Brain microvascular endothelial cell (primary cell): Measurements from ENCODE around the gene NFATC1.
"Not testable (repeated sequence)": the region's sequence is repeated elsewhere in the genome, so short reads cannot be mapped to it uniquely, and the experiment has no call there.

Source experiments
- DNase-seq: peaks from one replicate; pipeline ENCODE4 v3.0.0-alpha.2; 2020
- H3K27ac ChIP-seq: fragments of 250-450 bp; sonication (Bioruptor Pico); 2 replicates; pipeline ENCODE4 v1.5.1; 2020; ENCODE audit warnings: mild to moderate bottlenecking, moderate library complexity
- H3K27me3 ChIP-seq: fragments of 250-450 bp; sonication (Bioruptor Pico); replicated peaks from 2 replicates; pipeline ENCODE4 v1.5.1; 2020; ENCODE audit warnings: mild to moderate bottlenecking
- H3K36me3 ChIP-seq: fragments of 250-450 bp; sonication (Bioruptor Pico); replicated peaks from 2 replicates; pipeline ENCODE4 v1.5.1; 2020; ENCODE audit warnings: mild to moderate bottlenecking
- H3K4me3 ChIP-seq: 2 replicates; pipeline ENCODE4 v1.5.1; 2011; ENCODE audit warnings: low read depth, mild to moderate bottlenecking, control low read depth, low read length, moderate library complexity
- in situ Hi-C: cut with HindIII; loops from 2 replicates; pipeline ENCODE4 v1.10.0; 2017; ENCODE audit warnings: low sequenced_read_pairs, low pct_ligation_motif_present
- TF ChIP-seq, protein P1 (sequence below): IDR thresholded peaks from 2 replicates; pipeline ENCODE4 v1.5.1; 2011; ENCODE audit warnings: low read depth, mild to moderate bottlenecking, moderate library complexity, low read length, control low read depth, inconsistent platforms; ENCODE audit errors: missing control alignments

NFATC1 gene

DNA sequence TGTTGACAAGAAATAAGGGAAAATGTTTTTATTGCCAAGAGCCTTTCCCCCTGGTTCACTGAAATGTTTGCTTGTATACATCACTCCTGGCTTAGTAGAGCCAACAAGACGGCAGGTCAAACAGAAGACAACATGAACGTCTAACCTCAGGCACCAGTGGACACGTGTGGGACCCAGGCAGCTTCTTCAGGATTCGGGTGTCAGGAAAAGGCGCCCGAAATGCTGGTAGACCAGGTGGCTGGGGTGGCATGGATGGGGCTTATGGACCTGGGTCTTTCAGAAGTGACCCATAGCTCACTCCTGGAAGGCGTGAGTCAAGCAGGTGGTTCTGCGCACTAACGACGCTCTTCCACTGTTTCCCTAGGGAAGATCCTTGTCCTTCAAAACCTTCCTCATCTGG is 23.3 kb upstream of the NFATC1 start:
- Histone ChIP-seq H3K27ac (no peak overlapping the region), H3K4me3 (no peak overlapping the region), H3K27me3 (no peaks in the 10 kb centered on the region), H3K36me3 (no peaks in the 10 kb centered on the region)
- in situ Hi-C loops = no loop called here
- no peak for DNase-seq
- TF ChIP-seq, protein P1, sequence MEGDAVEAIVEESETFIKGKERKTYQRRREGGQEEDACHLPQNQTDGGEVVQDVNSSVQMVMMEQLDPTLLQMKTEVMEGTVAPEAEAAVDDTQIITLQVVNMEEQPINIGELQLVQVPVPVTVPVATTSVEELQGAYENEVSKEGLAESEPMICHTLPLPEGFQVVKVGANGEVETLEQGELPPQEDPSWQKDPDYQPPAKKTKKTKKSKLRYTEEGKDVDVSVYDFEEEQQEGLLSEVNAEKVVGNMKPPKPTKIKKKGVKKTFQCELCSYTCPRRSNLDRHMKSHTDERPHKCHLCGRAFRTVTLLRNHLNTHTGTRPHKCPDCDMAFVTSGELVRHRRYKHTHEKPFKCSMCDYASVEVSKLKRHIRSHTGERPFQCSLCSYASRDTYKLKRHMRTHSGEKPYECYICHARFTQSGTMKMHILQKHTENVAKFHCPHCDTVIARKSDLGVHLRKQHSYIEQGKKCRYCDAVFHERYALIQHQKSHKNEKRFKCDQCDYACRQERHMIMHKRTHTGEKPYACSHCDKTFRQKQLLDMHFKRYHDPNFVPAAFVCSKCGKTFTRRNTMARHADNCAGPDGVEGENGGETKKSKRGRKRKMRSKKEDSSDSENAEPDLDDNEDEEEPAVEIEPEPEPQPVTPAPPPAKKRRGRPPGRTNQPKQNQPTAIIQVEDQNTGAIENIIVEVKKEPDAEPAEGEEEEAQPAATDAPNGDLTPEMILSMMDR = no peak

DNA sequence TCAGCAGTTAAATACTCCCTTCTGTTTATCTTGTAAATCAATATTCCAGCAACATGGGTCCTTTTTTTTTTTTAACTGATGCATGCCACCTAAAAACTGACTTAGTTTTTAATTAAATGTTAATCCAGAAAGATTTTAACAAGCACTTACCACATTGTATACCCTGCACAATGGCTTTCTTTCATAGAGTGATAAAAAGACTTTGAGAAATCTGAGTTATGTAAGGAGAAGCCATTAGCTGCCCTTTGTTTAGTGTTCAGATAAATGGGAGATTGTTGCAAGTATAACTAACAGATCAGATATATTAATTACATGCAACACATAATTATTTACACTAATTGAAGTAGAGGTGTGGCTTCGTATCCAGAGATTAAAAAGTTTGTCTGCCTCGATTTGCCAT is 22.7 kb upstream of the NFATC1 start:
- TF ChIP-seq, protein P1 = no peak
- H3K4me3 ChIP-seq = no peak overlapping the region
- no peaks in the 10 kb centered on the region for H3K36me3 ChIP-seq
- in situ Hi-C loops = no loop called here
- DNase-seq = no peak
- no peaks in the 10 kb centered on the region for H3K27me3 ChIP-seq
- no peak overlapping the region for H3K27ac ChIP-seq

DNA sequence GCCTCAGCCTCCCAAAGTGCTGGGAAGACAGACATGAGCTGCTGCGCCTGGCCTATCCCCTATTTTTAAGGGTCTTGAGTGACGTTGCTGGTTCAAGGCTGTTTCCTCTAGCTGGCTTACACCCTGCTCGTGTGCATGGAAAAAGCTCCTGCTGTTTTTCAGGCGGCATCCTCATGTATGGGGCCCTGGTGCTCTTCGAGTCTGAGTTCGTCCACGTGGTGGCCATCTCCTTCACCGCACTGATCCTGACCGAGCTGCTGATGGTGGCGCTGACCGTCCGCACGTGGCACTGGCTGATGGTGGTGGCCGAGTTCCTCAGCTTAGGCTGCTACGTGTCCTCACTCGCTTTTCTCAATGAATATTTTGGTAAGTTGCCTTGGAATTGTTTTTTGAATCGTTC is 22.0 kb upstream of the NFATC1 start:
- H3K27ac ChIP-seq = no peak overlapping the region
- no peak overlapping the region for H3K4me3 ChIP-seq
- in situ Hi-C loops = no loop called here
- H3K36me3 ChIP-seq = no peaks in the 10 kb centered on the region
- no peak for DNase-seq
- TF ChIP-seq, protein P1 = no peak
- no peaks in the 10 kb centered on the region for H3K27me3 ChIP-seq

DNA sequence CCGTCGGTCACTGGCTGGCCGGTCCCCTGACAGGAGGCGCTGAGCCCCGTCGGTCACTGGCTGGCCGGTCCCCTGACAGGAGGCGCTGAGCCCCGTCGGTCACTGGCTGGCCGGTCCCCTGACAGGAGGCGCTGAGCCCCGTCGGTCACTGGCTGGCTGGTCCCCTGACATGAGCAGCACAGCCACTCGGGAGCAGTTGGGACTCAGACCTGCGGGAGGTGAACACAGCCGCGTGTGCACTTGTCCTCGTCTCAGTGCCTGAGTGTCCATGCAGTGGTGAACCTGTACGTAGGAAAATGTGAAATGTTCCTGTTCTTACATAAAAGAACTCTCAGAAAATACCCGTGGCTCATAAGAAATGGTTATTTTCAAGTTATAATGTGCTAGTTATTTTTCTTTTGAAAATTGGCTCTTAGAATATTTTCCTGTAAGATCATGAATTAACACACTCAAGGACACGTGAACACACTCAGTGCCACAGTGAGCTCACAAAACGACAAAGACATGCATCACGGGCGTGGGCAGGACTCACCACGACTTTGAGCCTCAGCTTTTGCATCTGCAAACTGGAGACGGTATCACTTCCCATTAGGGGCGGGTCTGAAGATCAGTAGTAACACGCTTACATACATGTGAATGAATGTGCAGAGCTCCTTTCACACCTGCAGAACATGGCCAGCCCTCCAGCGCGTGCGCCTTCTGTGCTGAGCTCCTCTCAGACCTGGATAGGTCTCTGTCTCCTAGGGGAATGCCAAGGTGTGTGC is 21.1 kb upstream of the NFATC1 start:
- in situ Hi-C loops = loop anchor here (25.0 kb wide), 1 partner anchor 263 kb away; no protein-coding TSS in a partner anchor
- Histone ChIP-seq H3K4me3 (no peak overlapping the region), H3K27me3 (no peaks in the 10 kb centered on the region), H3K27ac (no peak overlapping the region), H3K36me3 (no peaks in the 10 kb centered on the region)
- TF ChIP-seq, protein P1 = no peak
- no peak for DNase-seq

DNA sequence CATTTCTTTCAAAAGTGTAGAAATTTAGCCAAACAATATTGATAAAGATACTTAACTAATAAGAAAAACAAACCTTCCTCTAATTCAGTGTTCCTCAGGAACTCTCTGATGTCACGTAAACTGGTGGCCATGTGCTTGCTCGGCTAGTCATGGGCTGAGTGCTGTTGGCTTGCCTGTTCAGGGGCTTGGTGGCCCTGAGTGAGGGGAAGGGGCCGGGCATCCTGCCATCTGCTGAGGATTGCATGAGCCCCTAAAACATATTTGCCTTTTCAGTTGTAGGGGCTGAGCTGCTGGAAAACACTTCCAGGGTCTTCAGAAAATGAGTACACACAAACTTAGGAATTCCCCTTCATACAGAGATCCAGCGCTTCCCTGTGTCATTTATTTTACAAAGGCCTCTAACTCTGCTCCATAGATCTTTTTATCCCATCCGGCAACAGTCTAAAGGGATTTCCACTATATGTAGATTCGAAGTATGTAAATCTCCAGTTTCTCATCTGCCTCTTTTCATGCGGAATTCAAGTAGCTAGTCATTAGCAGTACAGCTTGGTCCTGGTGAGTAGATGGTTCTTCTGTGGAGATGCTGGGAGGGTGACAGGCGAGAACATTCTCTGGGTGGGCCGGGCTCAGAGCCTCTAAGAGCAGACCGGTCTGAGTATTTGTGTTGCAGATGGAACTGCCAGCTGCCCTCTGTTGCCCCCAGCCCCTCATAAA is 20.1 kb upstream of the NFATC1 start:
- Histone ChIP-seq H3K36me3 (no peaks in the 10 kb centered on the region), H3K27me3 (no peaks in the 10 kb centered on the region), H3K27ac (no peak overlapping the region), H3K4me3 (no peak overlapping the region)
- TF ChIP-seq, protein P1 = no peak
- in situ Hi-C loops = loop anchor here (25.0 kb wide), 1 partner anchor 262 kb away; no protein-coding TSS in a partner anchor
- DNase-seq = no peak

DNA sequence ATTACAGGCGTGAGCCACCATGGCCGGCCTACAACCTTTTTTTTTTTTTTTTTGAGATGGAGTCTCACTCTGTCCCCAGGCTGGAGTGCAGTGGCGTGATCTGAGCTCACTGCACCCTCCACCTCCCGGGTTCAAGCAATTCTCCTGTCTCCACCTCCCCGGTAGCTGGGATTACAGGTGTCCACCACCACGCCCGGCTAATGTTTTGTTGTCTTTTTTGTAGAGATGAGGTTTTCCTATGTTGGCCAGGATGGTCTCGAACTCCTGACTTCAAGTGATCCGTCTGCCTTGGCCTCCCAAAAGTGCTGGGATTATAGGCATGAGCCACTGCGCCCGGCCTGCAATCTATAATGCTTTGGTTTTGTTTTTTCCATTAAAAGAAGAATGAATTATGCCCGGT is 19.1 kb upstream of the NFATC1 start:
- in situ Hi-C loops = loop anchor here (25.0 kb wide), 1 partner anchor 261 kb away; no protein-coding TSS in a partner anchor
- not testable (repeated sequence) for DNase-seq, H3K27ac ChIP-seq, H3K4me3 ChIP-seq, H3K27me3 ChIP-seq, H3K36me3 ChIP-seq
